Karpas-422 (cell line): ENCODE results near the gene CRPPA. TPM values are rescaled to one million over a fixed set of nuclear protein-coding genes. Genes with fewer than 3 reads are reported as not detected.
"Not testable (repeated sequence)": the region's sequence is repeated elsewhere in the genome, so short reads cannot be mapped to it uniquely, and the experiment has no call there.

ENCODE experiments used
- DNase-seq: peaks from one replicate; pipeline ENCODE4 v3.0.0-alpha.2; 2015
- H2AFZ ChIP-seq: fragments of 200-600 bp; sonication (generic); 2 replicates; pipeline ENCODE4 v1.6.1; 2014; ENCODE audit warnings: antibody characterized with exemption, low read length, mixed read lengths
- H3K27ac ChIP-seq: fragments of 200-600 bp; sonication (generic); 2 replicates; pipeline ENCODE4 v1.5.1; 2014; ENCODE audit warnings: mild to moderate bottlenecking, low read length, moderate library complexity
- H3K27me3 ChIP-seq: fragments of 200-600 bp; sonication (generic); 2 replicates; pipeline ENCODE4 v1.6.1; 2014; ENCODE audit warnings: low read length, mixed read lengths
- H3K36me3 ChIP-seq: fragments of 200-600 bp; sonication (generic); 2 replicates; pipeline ENCODE4 v1.6.1; 2014; ENCODE audit warnings: low read length, mixed read lengths; ENCODE audit not compliant: insufficient read depth
- H3K4me1 ChIP-seq: fragments of 200-600 bp; sonication (generic); 2 replicates; pipeline ENCODE4 v1.6.1; 2014; ENCODE audit warnings: mild to moderate bottlenecking, low read length, mixed read lengths
- H3K4me2 ChIP-seq: fragments of 200-600 bp; sonication (generic); 2 replicates; pipeline ENCODE4 v1.6.1; 2014; ENCODE audit warnings: low read length, low read depth, mild to moderate bottlenecking; ENCODE audit not compliant: poor library complexity, severe bottlenecking
- H3K4me3 ChIP-seq: fragments of 200-600 bp; sonication (generic); 2 replicates; pipeline ENCODE4 v1.5.1; 2014; ENCODE audit warnings: mild to moderate bottlenecking, antibody characterized with exemption, low read length, mixed read lengths
- H3K79me2 ChIP-seq: fragments of 200-600 bp; sonication (generic); 2 replicates; pipeline ENCODE4 v1.6.1; 2014; ENCODE audit warnings: mild to moderate bottlenecking, low read length, mixed read lengths
- H3K9ac ChIP-seq: fragments of 200-600 bp; sonication (generic); 2 replicates; pipeline ENCODE4 v1.6.0; 2014; ENCODE audit warnings: low read length
- H3K9me2 ChIP-seq: fragments of 200-600 bp; sonication (generic), shearing (Covaris generic); replicated peaks from 2 replicates; pipeline ENCODE4 v1.6.0; 2014; ENCODE audit warnings: mild to moderate bottlenecking, low read length, moderate library complexity; ENCODE audit not compliant: insufficient read depth
- H3K9me3 ChIP-seq: fragments of 300-700, 200-600 bp; sonication (generic); 2 replicates; pipeline ENCODE4 v1.6.1; 2014; ENCODE audit warnings: low read length, mixed read lengths
- H4K20me1 ChIP-seq: fragments of 200-600 bp; sonication (generic); 2 replicates; pipeline ENCODE4 v1.6.1; 2014; ENCODE audit warnings: mild to moderate bottlenecking, antibody characterized with exemption, low read length, low read depth; ENCODE audit not compliant: insufficient read depth
- total RNA-seq: library from RNA; depleted of rRNA; stranded (reverse); fragments of >200 nt; shearing (Covaris generic); gene quantifications from 2 replicates; pipeline ENCODE4 v1.2.3, GENCODE V29; 2014; ENCODE audit warnings: low replicate concordance

The CRPPA gene
- total RNA-seq, 1 experiment from 2014 or later: 0.07 TPM

- Histone ChIP-seq H3K9me3 (peaks cover 48% of the 10 kb centered on the region), H3K27me3 (no peaks in the 10 kb centered on the region), H3K27ac (no peak overlapping the region), H2AFZ (no peak overlapping the region), H3K4me1 (no peaks in the 10 kb centered on the region), H3K4me2 (no peak overlapping the region), H3K9me2 (no peaks in the 10 kb centered on the region), H3K9ac (no peak overlapping the region), H4K20me1 (no peaks in the 10 kb centered on the region), H3K4me3 (peak overlapping the region; percentile 19; the same call in 1 of the 2 replicates), H3K79me2 (no peaks in the 10 kb centered on the region), H3K36me3 (no peaks in the 10 kb centered on the region)
- DNase-seq: no peak
Observed at GRCh38 chr7:16397501-16398145, 23.7 kb downstream of the CRPPA start.

GRCh38 chr7:16396766-16397500 is 24.4 kb downstream of the CRPPA start:
- no peaks in the 10 kb centered on the region for H3K27me3 ChIP-seq
- H3K9me3 ChIP-seq: peaks cover 48% of the 10 kb centered on the region
- no peak for DNase-seq
- H3K4me1 ChIP-seq: no peaks in the 10 kb centered on the region
- no peak overlapping the region for H3K4me2 ChIP-seq
- H3K9me2 ChIP-seq: no peaks in the 10 kb centered on the region
- no peak overlapping the region for H2AFZ ChIP-seq
- no peaks in the 10 kb centered on the region for H3K79me2 ChIP-seq
- no peaks in the 10 kb centered on the region for H3K36me3 ChIP-seq
- H3K27ac ChIP-seq: no peak overlapping the region
- H3K4me3 ChIP-seq: peak overlapping the region; percentile 19; the same call in 1 of the 2 replicates
- no peaks in the 10 kb centered on the region for H4K20me1 ChIP-seq
- H3K9ac ChIP-seq: no peak overlapping the region

DNA sequence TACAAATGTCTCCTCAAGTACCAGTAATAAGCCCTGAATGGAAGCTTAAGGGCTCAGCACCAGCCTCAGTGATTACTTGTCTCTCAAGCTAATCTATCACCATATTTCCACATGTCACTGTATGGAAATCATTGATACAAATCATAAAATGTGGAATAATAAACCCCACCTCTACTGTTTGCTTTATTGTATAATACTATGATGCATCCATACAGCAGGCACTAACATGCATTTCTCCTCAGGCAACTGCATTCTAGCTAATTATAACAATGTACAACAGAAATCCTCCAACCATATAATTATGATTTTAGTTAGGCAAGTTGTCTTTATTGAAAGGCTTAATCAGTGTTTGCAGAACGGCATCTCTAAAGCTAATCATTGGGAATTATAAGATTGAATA is 26.2 kb downstream of the CRPPA start:
- no peaks in the 10 kb centered on the region for H3K27me3 ChIP-seq
- no peak overlapping the region for H3K9ac ChIP-seq
- H3K9me2 ChIP-seq: no peaks in the 10 kb centered on the region
- H3K4me3 ChIP-seq: no peak overlapping the region
- DNase-seq: no peak
- H4K20me1 ChIP-seq: no peaks in the 10 kb centered on the region
- H3K4me1 ChIP-seq: no peaks in the 10 kb centered on the region
- no peaks in the 10 kb centered on the region for H3K36me3 ChIP-seq
- H3K79me2 ChIP-seq: no peaks in the 10 kb centered on the region
- H3K27ac ChIP-seq: no peak overlapping the region
- peaks cover 44% of the 10 kb centered on the region for H3K9me3 ChIP-seq
- H3K4me2 ChIP-seq: no peak overlapping the region
- no peak overlapping the region for H2AFZ ChIP-seq

DNA sequence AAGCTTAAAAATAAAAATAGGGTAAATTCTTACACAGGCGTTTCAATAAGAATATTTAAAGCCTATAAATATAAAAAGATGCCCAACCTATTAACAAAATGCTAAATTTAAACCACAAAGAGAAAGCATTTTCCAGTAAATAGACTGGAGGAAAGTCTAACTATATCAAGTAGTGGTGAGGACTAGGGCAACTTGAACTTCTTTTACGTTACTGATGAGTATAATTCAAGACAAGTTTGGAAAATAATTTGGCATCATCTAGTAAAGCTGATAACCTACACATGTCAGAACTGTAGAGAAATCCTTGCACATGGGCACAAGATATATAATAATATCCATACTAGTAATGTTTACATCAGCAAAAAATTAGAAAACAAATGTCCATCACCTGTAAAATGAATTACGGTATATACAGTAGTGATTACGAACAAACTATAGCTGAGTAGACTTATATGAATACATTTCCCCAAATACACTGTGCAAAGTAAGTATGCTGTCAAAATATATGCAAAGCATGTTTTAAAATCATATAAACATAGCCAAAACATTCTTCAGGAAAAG is 27.4 kb downstream of the CRPPA start:
- H3K27me3 ChIP-seq: no peaks in the 10 kb centered on the region
- no peak overlapping the region for H3K4me3 ChIP-seq
- H3K9me2 ChIP-seq: no peaks in the 10 kb centered on the region
- no peak overlapping the region for H3K27ac ChIP-seq
- H3K9ac ChIP-seq: no peak overlapping the region
- no peaks in the 10 kb centered on the region for H3K36me3 ChIP-seq
- H4K20me1 ChIP-seq: no peaks in the 10 kb centered on the region
- H3K4me2 ChIP-seq: no peak overlapping the region
- H3K4me1 ChIP-seq: no peaks in the 10 kb centered on the region
- DNase-seq: no peak
- H2AFZ ChIP-seq: no peak overlapping the region
- H3K79me2 ChIP-seq: no peaks in the 10 kb centered on the region
- H3K9me3 ChIP-seq: peaks cover 32% of the 10 kb centered on the region

- DNase-seq: no peak
- Histone ChIP-seq H3K9me3 (peaks cover 23% of the 10 kb centered on the region), H3K4me3 (no peak overlapping the region), H3K4me1 (no peaks in the 10 kb centered on the region), H3K27me3 (no peaks in the 10 kb centered on the region), H3K27ac (no peak overlapping the region), H3K4me2 (no peak overlapping the region), H4K20me1 (no peaks in the 10 kb centered on the region), H3K36me3 (no peaks in the 10 kb centered on the region), H3K79me2 (no peaks in the 10 kb centered on the region), H3K9me2 (no peaks in the 10 kb centered on the region), H2AFZ (no peak overlapping the region), H3K9ac (no peak overlapping the region)
Observed at GRCh38 chr7:16392990-16393523, 28.3 kb downstream of the CRPPA start.

GRCh38 chr7:16383786-16384185 is 37.6 kb downstream of the CRPPA start:
- H3K4me1 ChIP-seq, H3K79me2 ChIP-seq, H3K9ac ChIP-seq, H3K9me3 ChIP-seq, DNase-seq, H3K4me3 ChIP-seq, H3K9me2 ChIP-seq, H3K27ac ChIP-seq, H3K27me3 ChIP-seq, H2AFZ ChIP-seq, H3K36me3 ChIP-seq, H3K4me2 ChIP-seq, H4K20me1 ChIP-seq: not testable (repeated sequence)

DNA sequence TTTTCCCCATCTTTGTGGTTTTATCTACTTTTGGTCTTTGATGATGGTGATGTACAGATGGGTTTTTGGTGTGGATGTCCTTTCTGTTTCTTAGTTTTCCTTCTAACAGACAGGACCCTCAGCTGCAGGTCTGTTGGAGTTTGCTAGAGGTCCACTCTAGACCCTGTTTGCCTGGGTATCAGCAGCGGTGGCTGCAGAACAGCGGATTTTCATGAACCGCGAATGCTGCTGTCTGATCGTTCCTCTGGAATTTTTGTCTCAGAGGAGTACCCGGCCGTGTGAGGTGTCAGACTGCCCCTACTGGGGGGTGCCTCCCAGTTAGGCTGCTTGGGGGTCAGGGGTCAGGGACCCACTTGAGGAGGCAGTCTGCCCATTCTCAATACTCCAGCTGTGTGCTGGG is 38.2 kb downstream of the CRPPA start:
- not testable (repeated sequence) for H3K9me2 ChIP-seq, H2AFZ ChIP-seq, H3K4me3 ChIP-seq, H3K9ac ChIP-seq, H3K79me2 ChIP-seq, H3K9me3 ChIP-seq, DNase-seq, H3K4me2 ChIP-seq, H3K4me1 ChIP-seq, H3K27ac ChIP-seq, H3K27me3 ChIP-seq, H4K20me1 ChIP-seq, H3K36me3 ChIP-seq
